Measurements from ENCODE around the gene BDKRB2.

Gene BDKRB2

GRCh38 chr14:96260341-96260821 lies 55.7 kb downstream of the BDKRB2 start:
- Histone ChIP-seq H2AFZ (ENCODE audit: low read length) (no peak overlapping the region), H3K27ac (ENCODE audit: low read depth, low read length, poor library complexity, severe bottlenecking) (no peak overlapping the region), H3K9me2 (ENCODE audit: low read depth, low read length) (no peaks in the 10 kb centered on the region), H3K4me1 (ENCODE audit: insufficient read depth, low read length, severe bottlenecking) (no peaks in the 10 kb centered on the region), H3K4me3 (ENCODE audit: low read depth, low read length, poor library complexity, severe bottlenecking) (no peak overlapping the region), H3K9me3 (ENCODE audit: low read length) (no peaks in the 10 kb centered on the region), H3K27me3 (ENCODE audit: insufficient read depth, low read length) (no peaks in the 10 kb centered on the region), H3K79me2 (ENCODE audit: insufficient read depth, low read length) (no peaks in the 10 kb centered on the region), H4K20me1 (ENCODE audit: insufficient read depth, low read length) (no peaks in the 10 kb centered on the region), H3F3A (ENCODE audit: insufficient read depth, low read length) (no peaks in the 10 kb centered on the region), H3K9ac (ENCODE audit: low read length) (no peak overlapping the region), H3K4me2 (ENCODE audit: low read length) (no peak overlapping the region), H3K36me3 (ENCODE audit: insufficient read depth, low read length) (no peaks in the 10 kb centered on the region)
- TF ChIP-seq CTCF (IDR thresholded peaks at IDR 0.05; ENCODE audit: low read length) = no peak
- no peak for TF ChIP-seq EZH2 (IDR thresholded peaks at IDR 0.05; ENCODE audit: borderline replicate concordance, low read length)

DNA sequence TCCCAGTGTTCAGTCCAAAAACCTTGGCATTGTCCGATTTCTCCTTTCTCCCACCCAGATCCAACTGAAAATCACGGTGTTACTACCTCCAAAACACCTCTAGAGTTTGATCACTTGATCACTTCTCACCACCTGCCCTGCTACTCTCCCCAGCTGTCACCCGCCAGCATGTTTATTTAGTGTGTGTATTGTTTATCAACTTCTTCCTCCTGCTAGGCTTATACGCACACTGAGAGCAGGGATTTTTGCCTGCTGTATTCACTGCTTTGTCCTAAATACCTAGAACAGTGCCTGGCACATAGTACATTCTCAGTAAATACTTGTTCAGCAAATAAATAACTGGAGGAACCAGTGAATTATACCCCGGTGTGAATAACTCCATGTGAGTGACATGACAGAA lies 56.4 kb downstream of the BDKRB2 start:
- Histone ChIP-seq H3K27me3 (ENCODE audit: insufficient read depth, low read length) (0 out of 2 replicates have a peak, but pooled peaks cover 2% of the 10 kb centered on the region), H2AFZ (ENCODE audit: low read length) (no peak overlapping the region), H4K20me1 (ENCODE audit: insufficient read depth, low read length) (no peaks in the 10 kb centered on the region), H3K4me2 (ENCODE audit: low read length) (no peak overlapping the region), H3K9me3 (ENCODE audit: low read length) (no peaks in the 10 kb centered on the region), H3K4me1 (ENCODE audit: insufficient read depth, low read length, severe bottlenecking) (no peaks in the 10 kb centered on the region), H3K9ac (ENCODE audit: low read length) (no peak overlapping the region), H3K36me3 (ENCODE audit: insufficient read depth, low read length) (no peaks in the 10 kb centered on the region), H3F3A (ENCODE audit: insufficient read depth, low read length) (no peaks in the 10 kb centered on the region), H3K79me2 (ENCODE audit: insufficient read depth, low read length) (no peaks in the 10 kb centered on the region), H3K4me3 (ENCODE audit: low read depth, low read length, poor library complexity, severe bottlenecking) (no peak overlapping the region), H3K9me2 (ENCODE audit: low read depth, low read length) (no peaks in the 10 kb centered on the region), H3K27ac (ENCODE audit: low read depth, low read length, poor library complexity, severe bottlenecking) (no peak overlapping the region)
- TF ChIP-seq EZH2 (IDR thresholded peaks at IDR 0.05; ENCODE audit: borderline replicate concordance, low read length) (no peak), CTCF (IDR thresholded peaks at IDR 0.05; ENCODE audit: low read length) (no peak)

GRCh38 chr14:96261772-96262655 lies 57.4 kb downstream of the BDKRB2 start:
- Histone ChIP-seq H3K9me3 (ENCODE audit: low read length) (no peaks in the 10 kb centered on the region), H3K4me1 (ENCODE audit: insufficient read depth, low read length, severe bottlenecking) (no peaks in the 10 kb centered on the region), H4K20me1 (ENCODE audit: insufficient read depth, low read length) (no peaks in the 10 kb centered on the region), H3K4me2 (ENCODE audit: low read length) (no peak overlapping the region), H3F3A (ENCODE audit: insufficient read depth, low read length) (no peaks in the 10 kb centered on the region), H3K27ac (ENCODE audit: low read depth, low read length, poor library complexity, severe bottlenecking) (no peak overlapping the region), H3K36me3 (ENCODE audit: insufficient read depth, low read length) (no peaks in the 10 kb centered on the region), H3K9me2 (ENCODE audit: low read depth, low read length) (no peaks in the 10 kb centered on the region), H2AFZ (ENCODE audit: low read length) (no peak overlapping the region), H3K9ac (ENCODE audit: low read length) (no peak overlapping the region), H3K4me3 (ENCODE audit: low read depth, low read length, poor library complexity, severe bottlenecking) (no peak overlapping the region), H3K27me3 (ENCODE audit: insufficient read depth, low read length) (0 out of 2 replicates have a peak, but pooled peaks cover 3% of the 10 kb centered on the region), H3K79me2 (ENCODE audit: insufficient read depth, low read length) (no peaks in the 10 kb centered on the region)
- no peak for TF ChIP-seq EZH2 (IDR thresholded peaks at IDR 0.05; ENCODE audit: borderline replicate concordance, low read length)
- TF ChIP-seq CTCF (IDR thresholded peaks at IDR 0.05; ENCODE audit: low read length) = no peak

Measured in OCI-LY1 (cell line).